SK-N-SH treated with all-trans-retinoic acid at 6 μM for 48 hours (cell line): ENCODE data around the gene TRIM2.

Experiments used
- ARNTL ChIP-seq: fragments of 450-650 bp; formaldehyde crosslinking; IDR thresholded peaks from 2 replicates; pipeline ENCODE4 v1.5.0; 2020; ENCODE audit warnings: low read depth, mild to moderate bottlenecking, moderate library complexity, borderline replicate concordance
- ISL1 ChIP-seq: fragments of 250-450 bp; sonication (Bioruptor Pico); IDR thresholded peaks from 2 replicates; pipeline ENCODE4 v2.1.2; 2022; ENCODE audit warnings: mild to moderate bottlenecking, moderate library complexity
- OSR1 ChIP-seq: fragments of 250-450 bp; sonication (Bioruptor Pico); IDR thresholded peaks from 2 replicates; pipeline ENCODE4 v1.8.0; 2022; ENCODE audit warnings: moderate library complexity, mild to moderate bottlenecking, inconsistent platforms
- PATZ1 ChIP-seq: fragments of 250-450 bp; sonication (Bioruptor Pico); IDR thresholded peaks from 2 replicates; pipeline ENCODE4 v1.8.0; 2020; ENCODE audit warnings: mild to moderate bottlenecking, moderate library complexity, borderline replicate concordance
- RARB ChIP-seq: fragments of 250-450 bp; sonication (Bioruptor Pico); IDR thresholded peaks from 2 replicates; pipeline ENCODE4 v1.8.0; 2021; ENCODE audit warnings: mild to moderate bottlenecking, moderate library complexity
- TCF4 ChIP-seq: fragments of 250-450 bp; sonication (Bioruptor Pico); IDR thresholded peaks from 2 replicates; pipeline ENCODE4 v1.8.0; 2021; ENCODE audit warnings: mild to moderate bottlenecking, moderate library complexity, borderline replicate concordance
- TOX ChIP-seq: fragments of 250-450 bp; sonication (Bioruptor Pico); IDR thresholded peaks from 2 replicates; pipeline ENCODE4 v1.8.0; 2021; ENCODE audit warnings: mild to moderate bottlenecking, moderate library complexity, borderline replicate concordance
- ZFP3 ChIP-seq: fragments of 250-450 bp; sonication (Bioruptor Pico); IDR thresholded peaks from 2 replicates; pipeline ENCODE4 v1.5.0; 2020; ENCODE audit warnings: mild to moderate bottlenecking, moderate library complexity
- ZFP30 ChIP-seq: fragments of 450-650 bp; formaldehyde crosslinking; IDR thresholded peaks from 2 replicates; pipeline ENCODE4 v1.5.0; 2022; ENCODE audit warnings: mild to moderate bottlenecking, moderate library complexity
- ZNF565 ChIP-seq: fragments of 450-650 bp; formaldehyde crosslinking; conservative IDR thresholded peaks from 2 replicates; pipeline ENCODE4 v1.5.0; 2020; ENCODE audit warnings: low read depth, mild to moderate bottlenecking, moderate library complexity
- ZNF70 ChIP-seq: fragments of 450-650 bp; formaldehyde crosslinking; IDR thresholded peaks from 2 replicates; pipeline ENCODE4 v1.5.0; 2020; ENCODE audit warnings: mild to moderate bottlenecking, moderate library complexity
- ZNF8 ChIP-seq: fragments of 450-650 bp; formaldehyde crosslinking; IDR thresholded peaks from 2 replicates; pipeline ENCODE4 v1.5.0; 2020; ENCODE audit warnings: mild to moderate bottlenecking, moderate library complexity

- no peak for TF ChIP-seq OSR1 (CRISPR knock-in tag)
- no peak for TF ChIP-seq ZFP30
- no peak for TF ChIP-seq PATZ1 (CRISPR knock-in tag)
- TF ChIP-seq RARB (CRISPR knock-in tag): no peak
- no peak for TF ChIP-seq TOX (CRISPR knock-in tag)
- no peak for TF ChIP-seq ARNTL (CRISPR knock-in tag)
- TF ChIP-seq ZNF565 (CRISPR knock-in tag): no peak
- no peak for TF ChIP-seq ZFP3
- no peak for TF ChIP-seq ISL1
- TF ChIP-seq ZNF70 (CRISPR knock-in tag): no peak
- TF ChIP-seq TCF4 (CRISPR knock-in tag): no peak
- no peak for TF ChIP-seq ZNF8 (CRISPR knock-in tag)
These were observed 21.1 kb upstream of the TRIM2 start for GRCh38 chr4:153183146-153183545.
